Thyroid gland (tissue), 4 donors: Measurements from ENCODE around the gene FBXO24. TPM values are rescaled to one million over a fixed set of nuclear protein-coding genes. Genes with fewer than 3 reads are reported as not detected.

Experiments
- DNase-seq, 2 donors: peaks; one replicate each; pipeline ENCODE4 v3.0.0-alpha.2; 2019
- H3K27ac ChIP-seq, 3 donors: fragments of 200-600 bp; sonication (generic); 1 replicate in 2 of 3; 2 replicates in 1 of 3; pipeline ENCODE4 v1.5.1; 2016 to 2019; ENCODE audit warnings: mild to moderate bottlenecking in 1 of 3, moderate library complexity in 1 of 3
- H3K27me3 ChIP-seq: fragments of 200-600 bp; sonication (generic); one replicate; pipeline ENCODE4 v1.5.1; 2019
- H3K36me3 ChIP-seq, 2 donors: fragments of 200-600 bp; sonication (generic); one replicate each; pipeline ENCODE4 v1.5.1; 2016 to 2019
- H3K4me1 ChIP-seq, 2 donors: fragments of 200-600 bp; sonication (generic); one replicate each; pipeline ENCODE4 v1.5.1; 2017 to 2019
- H3K4me3 ChIP-seq, 3 donors: fragments of 200-600 bp; sonication (generic); replicated peaks in 1 of 3; 1 replicate in 2 of 3; 2 replicates in 1 of 3; pipeline ENCODE4 v1.5.1; 2016; ENCODE audit warnings: mild to moderate bottlenecking in 1 of 3
- H3K9me3 ChIP-seq: fragments of 200-600 bp; sonication (generic); one replicate; pipeline ENCODE4 v1.5.1; 2017
- POLR2A ChIP-seq, 2 donors: fragments of 450-650 bp; IDR thresholded peaks; one replicate each; pipeline ENCODE4 v1.6.1; 2017; ENCODE audit warnings: antibody characterized with exemption in 2 of 2, mild to moderate bottlenecking in 2 of 2, moderate library complexity in 1 of 2
- WGBS, 2 donors: methylation state at CpG; one replicate each; pipeline ENCODE4 v1.1.5; 2017; 5-methylcytosine and 5-hydroxymethylcytosine counted together
- intact Hi-C: fragments of 100-400 bp; cut with DNase I; formaldehyde crosslinking; loops from one replicate; pipeline ENCODE4 v1.15.1; 2023
- total RNA-seq, 4 donors: library from RNA; depleted of rRNA; stranded (reverse); fragments of >200 nt; gene quantifications; one replicate each; pipeline ENCODE4 v1.2.3, GENCODE V29; 2016
- TF ChIP-seq, protein P1 (sequence below), 6 experiments: fragments of 200-600 bp in 3 of 6; fragments of 450-650 bp in 3 of 6; sonication (generic) in 3 of 6; IDR thresholded peaks; one replicate each; pipeline ENCODE4 v1.5.1; 2016 to 2019; ENCODE audit warnings: antibody characterized with exemption in 6 of 6, mild to moderate bottlenecking in 2 of 6, inconsistent platforms in 1 of 6, moderate library complexity in 1 of 6

FBXO24 gene
- total RNA-seq, 4 donors from 2014 or later = 0.13 to 0.88 (median 0.50) TPM

- peak in 1 of 2 donors; percentile 45 for TF ChIP-seq POLR2A (IDR thresholded peaks at IDR 0.05)
- TF ChIP-seq, protein P1, sequence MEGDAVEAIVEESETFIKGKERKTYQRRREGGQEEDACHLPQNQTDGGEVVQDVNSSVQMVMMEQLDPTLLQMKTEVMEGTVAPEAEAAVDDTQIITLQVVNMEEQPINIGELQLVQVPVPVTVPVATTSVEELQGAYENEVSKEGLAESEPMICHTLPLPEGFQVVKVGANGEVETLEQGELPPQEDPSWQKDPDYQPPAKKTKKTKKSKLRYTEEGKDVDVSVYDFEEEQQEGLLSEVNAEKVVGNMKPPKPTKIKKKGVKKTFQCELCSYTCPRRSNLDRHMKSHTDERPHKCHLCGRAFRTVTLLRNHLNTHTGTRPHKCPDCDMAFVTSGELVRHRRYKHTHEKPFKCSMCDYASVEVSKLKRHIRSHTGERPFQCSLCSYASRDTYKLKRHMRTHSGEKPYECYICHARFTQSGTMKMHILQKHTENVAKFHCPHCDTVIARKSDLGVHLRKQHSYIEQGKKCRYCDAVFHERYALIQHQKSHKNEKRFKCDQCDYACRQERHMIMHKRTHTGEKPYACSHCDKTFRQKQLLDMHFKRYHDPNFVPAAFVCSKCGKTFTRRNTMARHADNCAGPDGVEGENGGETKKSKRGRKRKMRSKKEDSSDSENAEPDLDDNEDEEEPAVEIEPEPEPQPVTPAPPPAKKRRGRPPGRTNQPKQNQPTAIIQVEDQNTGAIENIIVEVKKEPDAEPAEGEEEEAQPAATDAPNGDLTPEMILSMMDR (IDR thresholded peaks at IDR 0.05) = peak in 3 of 6 experiments; percentile 13 to 32 (median 29)
- Histone ChIP-seq H3K36me3 (no peaks in the 10 kb centered on the region), H3K27ac (peak overlapping the region; percentile 43 to 71 (median 70)), H3K4me3 (peak overlapping the region; percentile 47 to 54 (median 48)), H3K4me1 (peaks cover 7% of the 10 kb centered on the region in 2 donors), H3K9me3 (no peaks in the 10 kb centered on the region), H3K27me3 (no peaks in the 10 kb centered on the region)
- WGBS, 2 donors = 0 to 7% methylated on average over 15 to 29 of the region's 70 CpGs
- peak; percentile 65 to 66 for DNase-seq
- intact Hi-C loops = no loop called here
These were observed 18.2 kb downstream of the FBXO24 start for GRCh38 chr7:100604028-100604975.

DNA sequence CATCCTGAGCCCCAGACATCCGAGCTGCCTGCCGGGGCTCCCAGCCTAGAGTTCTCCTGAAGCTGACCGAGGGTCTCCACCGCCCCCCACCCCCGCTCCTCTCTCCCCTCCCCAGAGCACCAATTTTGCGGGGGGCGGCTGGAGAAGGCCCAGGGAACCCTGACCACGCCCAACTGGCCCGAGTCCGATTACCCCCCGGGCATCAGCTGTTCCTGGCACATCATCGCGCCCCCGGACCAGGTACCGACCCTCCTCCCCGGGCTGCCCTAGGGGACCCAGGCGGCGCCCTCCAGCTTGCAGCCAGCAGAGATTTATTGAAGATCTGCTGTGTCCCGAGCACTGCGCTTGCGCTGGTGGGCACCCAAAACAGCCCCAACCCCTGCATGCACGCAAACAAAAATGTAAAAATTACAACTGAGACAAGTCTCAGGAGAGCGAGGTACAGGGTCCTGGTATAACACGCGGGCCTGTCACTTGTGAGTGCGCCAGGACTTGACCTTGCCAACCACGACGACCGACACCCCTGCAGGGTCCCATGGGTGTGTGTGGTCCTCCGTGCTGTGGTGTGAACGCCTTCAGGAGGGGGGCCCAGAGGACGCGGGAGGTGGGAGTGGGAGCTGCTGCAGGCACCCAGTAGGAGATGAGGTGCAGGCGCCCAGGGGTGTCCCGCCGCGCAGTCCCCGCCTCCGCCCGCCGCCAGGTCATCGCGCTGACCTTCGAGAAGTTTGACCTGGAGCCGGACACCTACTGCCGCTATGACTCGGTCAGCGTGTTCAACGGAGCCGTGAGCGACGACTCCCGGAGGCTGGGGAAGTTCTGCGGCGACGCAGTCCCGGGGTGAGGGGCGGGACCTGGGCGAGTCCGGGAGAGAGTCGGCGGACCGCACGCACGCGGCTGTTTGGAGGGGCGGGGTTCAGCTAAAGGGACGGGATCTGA, 19.1 kb downstream of the FBXO24 start:
- no peaks in the 10 kb centered on the region for H3K27me3 ChIP-seq
- H3K9me3 ChIP-seq = no peaks in the 10 kb centered on the region
- DNase-seq = peak; percentile 51 to 59
- WGBS, 2 donors = 4 to 22% methylated on average over 27 to 43 of the region's 68 CpGs
- intact Hi-C loops = no loop called here
- TF ChIP-seq, protein P1 (IDR thresholded peaks at IDR 0.05) = no peak
- no peak for TF ChIP-seq POLR2A (IDR thresholded peaks at IDR 0.05)
- H3K36me3 ChIP-seq = no peaks in the 10 kb centered on the region
- peaks cover 7% of the 10 kb centered on the region in 2 donors for H3K4me1 ChIP-seq
- H3K4me3 ChIP-seq = peak overlapping the region; percentile 10 to 54 (median 16)
- peak overlapping the region in 2 of 3 donors; percentile 43 to 53 for H3K27ac ChIP-seq

DNA sequence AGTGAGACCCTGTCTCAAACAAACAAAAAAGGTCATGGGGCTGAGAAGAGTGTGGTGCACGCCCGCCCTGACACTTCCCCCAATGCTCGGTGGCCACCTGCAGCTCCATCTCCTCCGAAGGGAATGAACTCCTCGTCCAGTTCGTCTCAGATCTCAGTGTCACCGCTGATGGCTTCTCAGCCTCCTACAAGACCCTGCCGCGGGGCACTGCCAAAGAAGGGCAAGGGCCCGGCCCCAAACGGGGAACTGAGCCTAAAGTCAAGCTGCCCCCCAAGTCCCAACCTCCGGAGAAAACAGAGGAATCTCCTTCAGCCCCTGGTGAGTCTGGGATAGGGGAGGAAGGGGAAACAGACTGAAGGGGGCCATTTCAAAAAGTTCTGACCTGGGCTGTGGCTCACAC, 20.2 kb downstream of the FBXO24 start:
- TF ChIP-seq, protein P1 (IDR thresholded peaks at IDR 0.05) = no peak
- TF ChIP-seq POLR2A (IDR thresholded peaks at IDR 0.05) = no peak
- peaks cover 7% of the 10 kb centered on the region in 2 donors for H3K4me1 ChIP-seq
- H3K4me3 ChIP-seq = no peak overlapping the region
- intact Hi-C loops = no loop called here
- no peak for DNase-seq
- no peaks in the 10 kb centered on the region for H3K9me3 ChIP-seq
- no peaks in the 10 kb centered on the region for H3K36me3 ChIP-seq
- WGBS, 2 donors = 91 to 93% methylated on average over 11 to 12 of the region's 12 CpGs
- no peaks in the 10 kb centered on the region for H3K27me3 ChIP-seq
- no peak overlapping the region for H3K27ac ChIP-seq

DNA sequence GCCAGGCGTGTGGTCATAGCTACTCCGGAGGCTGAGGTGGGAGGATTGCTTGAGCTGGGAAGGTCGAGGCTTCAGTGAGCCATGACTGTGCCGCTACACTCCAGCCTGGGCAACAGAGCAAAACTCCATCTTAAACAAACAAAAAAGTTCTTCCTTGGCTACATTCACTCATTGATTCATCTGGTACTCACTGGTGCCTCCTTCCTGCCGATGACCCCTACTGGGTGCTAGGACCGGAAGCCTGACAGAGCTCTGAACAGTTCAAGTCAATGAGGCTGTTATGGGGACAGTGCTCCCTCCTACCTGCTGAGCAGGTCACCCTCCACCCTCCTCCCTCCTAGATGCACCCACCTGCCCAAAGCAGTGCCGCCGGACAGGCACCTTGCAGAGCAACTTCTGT, 21.0 kb downstream of the FBXO24 start:
- H3K27me3 ChIP-seq = no peaks in the 10 kb centered on the region
- no peak overlapping the region for H3K4me3 ChIP-seq
- intact Hi-C loops = no loop called here
- 86 to 87% methylated on average over 8 of the region's 8 CpGs for WGBS, 2 donors
- no peak for DNase-seq
- no peaks in the 10 kb centered on the region for H3K9me3 ChIP-seq
- H3K4me1 ChIP-seq = peaks cover 7% of the 10 kb centered on the region in 2 donors
- TF ChIP-seq, protein P1 (IDR thresholded peaks at IDR 0.05) = no peak
- TF ChIP-seq POLR2A (IDR thresholded peaks at IDR 0.05) = no peak
- H3K36me3 ChIP-seq = no peaks in the 10 kb centered on the region
- no peak overlapping the region for H3K27ac ChIP-seq
